ENCODE measurements around the gene ABCA1. TPM values are rescaled to one million over a fixed set of nuclear protein-coding genes. Genes with fewer than 3 reads are reported as not detected.
"Not testable (repeated sequence)": the region's sequence is repeated elsewhere in the genome, so short reads cannot be mapped to it uniquely, and the experiment has no call there.

The ABCA1 gene
- 65.8 TPM for total RNA-seq

GRCh38 chr9:104927912-104928740 lies at the start of gene ABCA1:
Gene ABCA1 (minus strand): TSS chr9:104928155. CDS start chr9:104903679, 24,476 bp downstream.
- DNase-seq (ENCODE audit: low spot score), result peak; percentile 95
- peak; percentile 96 for ATAC-seq
- intact Hi-C loops (cut with DNase I), result loop anchor here (5.0 kb wide), 1 partner anchor 39 kb away; no protein-coding TSS in a partner anchor

- intact Hi-C loops (cut with DNase I), result no loop called here
- no peak for ATAC-seq
- no peak for DNase-seq (ENCODE audit: low spot score)
Measured at GRCh38 chr9:104977580-104977979, 49.6 kb upstream of the ABCA1 start.

GRCh38 chr9:104977168-104977567 lies 49.2 kb upstream of the ABCA1 start:
- ATAC-seq, result no peak
- no peak for DNase-seq (ENCODE audit: low spot score)
- intact Hi-C loops (cut with DNase I), result no loop called here

GRCh38 chr9:104975966-104976595 lies 48.1 kb upstream of the ABCA1 start:
- intact Hi-C loops (cut with DNase I); DNase-seq (ENCODE audit: low spot score); ATAC-seq: not testable (repeated sequence)

GRCh38 chr9:104974053-104974962 lies 46.4 kb upstream of the ABCA1 start:
- ATAC-seq (no peak), DNase-seq (ENCODE audit: low spot score) (no peak)
- intact Hi-C loops (cut with DNase I), result no loop called here

- intact Hi-C loops (cut with DNase I), result no loop called here
- DNase-seq (ENCODE audit: low spot score), result no peak
- no peak for ATAC-seq
Measured at GRCh38 chr9:104972242-104972866, 44.4 kb upstream of the ABCA1 start.

- ATAC-seq (no peak), DNase-seq (ENCODE audit: low spot score) (no peak)
- intact Hi-C loops (cut with DNase I), result no loop called here
Measured at GRCh38 chr9:104971511-104971910, 43.6 kb upstream of the ABCA1 start.

- no peak for DNase-seq (ENCODE audit: low spot score)
- ATAC-seq, result peak; percentile 63
- intact Hi-C loops (cut with DNase I), result no loop called here
Measured at GRCh38 chr9:104970271-104970987, 42.5 kb upstream of the ABCA1 start.

GRCh38 chr9:104969116-104969515 lies 41.2 kb upstream of the ABCA1 start:
- no peak for DNase-seq (ENCODE audit: low spot score)
- no peak for ATAC-seq
- intact Hi-C loops (cut with DNase I), result loop anchor here (5.0 kb wide), 1 partner anchor 42 kb away; the partner anchor contains the start of gene ABCA1

- intact Hi-C loops (cut with DNase I), result loop anchor here (5.0 kb wide), 1 partner anchor 41 kb away; the partner anchor contains the start of gene ABCA1
- DNase-seq (ENCODE audit: low spot score) (peak; percentile 92), ATAC-seq (peak; percentile 95)
Measured at GRCh38 chr9:104968025-104968982, 40.3 kb upstream of the ABCA1 start.

- no peak for DNase-seq (ENCODE audit: low spot score)
- intact Hi-C loops (cut with DNase I), result no loop called here
- no peak for ATAC-seq
Measured at GRCh38 chr9:104963076-104963475, 35.1 kb upstream of the ABCA1 start.

GRCh38 chr9:104961701-104962359 lies 33.9 kb upstream of the ABCA1 start:
- no peak for ATAC-seq
- intact Hi-C loops (cut with DNase I), result no loop called here
- DNase-seq (ENCODE audit: low spot score), result no peak

- no peak for DNase-seq (ENCODE audit: low spot score)
- intact Hi-C loops (cut with DNase I), result no loop called here
- ATAC-seq, result no peak
Measured at GRCh38 chr9:104961238-104961637, 33.3 kb upstream of the ABCA1 start.

- intact Hi-C loops (cut with DNase I), result no loop called here
- no peak for ATAC-seq
- no peak for DNase-seq (ENCODE audit: low spot score)
Measured at GRCh38 chr9:104960662-104961061, 32.7 kb upstream of the ABCA1 start.

GRCh38 chr9:104958751-104959150 lies 30.8 kb upstream of the ABCA1 start:
- intact Hi-C loops (cut with DNase I), result no loop called here
- no peak for ATAC-seq
- no peak for DNase-seq (ENCODE audit: low spot score)

GRCh38 chr9:104958006-104958405 lies 30.1 kb upstream of the ABCA1 start:
- ATAC-seq; intact Hi-C loops (cut with DNase I): not testable (repeated sequence)

GRCh38 chr9:104951487-104951886 lies 23.5 kb upstream of the ABCA1 start:
- intact Hi-C loops (cut with DNase I), result no loop called here
- ATAC-seq, result no peak
- no peak for DNase-seq (ENCODE audit: low spot score)

More at GRCh38 chr9:104958006-104958405, 30.1 kb upstream of the ABCA1 start:
- not testable (repeated sequence) for DNase-seq (ENCODE audit: low spot score)

Measured in sciatic nerve (tissue), 2 donors.